Astrocyte (in vitro differentiated cells and primary cell): ENCODE results near the gene KLK12. TPM values are rescaled to one million over a fixed set of nuclear protein-coding genes. Genes with fewer than 3 reads are reported as not detected.

Experiments used
- DNase-seq: peaks from one replicate; pipeline ENCODE4 v3.0.0-alpha.2; 2010; ENCODE audit warnings: low read depth
- FAIRE-seq: peaks from 2 replicates; lab custom pipeline; 2011; peaks lifted over from hg19 to GRCh38; lab: Jason Lieb, UNC
- H2AFZ ChIP-seq: 2 replicates; pipeline ENCODE4 v1.6.0; 2012; ENCODE audit warnings: low read depth, low read length, inconsistent platforms
- H3K27ac ChIP-seq: 2 replicates; pipeline ENCODE4 v1.5.1; 2011; ENCODE audit warnings: low read depth, low read length, inconsistent platforms
- H3K27me3 ChIP-seq: 2 replicates; pipeline ENCODE4 v1.6.0; 2011; ENCODE audit warnings: low read length, inconsistent platforms; ENCODE audit not compliant: insufficient read depth
- H3K36me3 ChIP-seq: 2 replicates; pipeline ENCODE4 v1.5.1; 2011; ENCODE audit warnings: low read length, inconsistent platforms; ENCODE audit not compliant: insufficient read depth
- H3K4me1 ChIP-seq: 2 replicates; pipeline ENCODE4 v1.5.1; 2011; ENCODE audit warnings: low read length, inconsistent platforms; ENCODE audit not compliant: insufficient read depth
- H3K4me2 ChIP-seq: 2 replicates; pipeline ENCODE4 v1.6.0; 2012; ENCODE audit warnings: low read length, inconsistent platforms
- H3K4me3 ChIP-seq: 2 replicates; pipeline ENCODE4 v1.5.1; 2011; ENCODE audit warnings: low read depth, mild to moderate bottlenecking, low read length, inconsistent platforms; ENCODE audit not compliant: insufficient read depth
- H3K79me2 ChIP-seq: 2 replicates; pipeline ENCODE4 v1.6.0; 2012; ENCODE audit warnings: mild to moderate bottlenecking, low read length, inconsistent platforms; ENCODE audit not compliant: insufficient read depth
- H3K9ac ChIP-seq: 2 replicates; pipeline ENCODE4 v1.6.0; 2012; ENCODE audit warnings: mild to moderate bottlenecking, low read length, inconsistent platforms
- H3K9me3 ChIP-seq: 2 replicates; pipeline ENCODE4 v1.5.1; 2012; ENCODE audit warnings: low read depth, mild to moderate bottlenecking, low read length, inconsistent platforms; ENCODE audit not compliant: insufficient read depth
- H4K20me1 ChIP-seq: 2 replicates; pipeline ENCODE4 v1.6.0; 2012; ENCODE audit warnings: low read length, inconsistent platforms; ENCODE audit not compliant: insufficient read depth
- H3K27ac Mint-ChIP-seq: one replicate; pipeline ENCODE4 v1.8.0; 2021; ENCODE audit warnings: mild to moderate bottlenecking, mixed read lengths; ENCODE audit not compliant: unreplicated experiment
- H3K27me3 Mint-ChIP-seq: one replicate; pipeline ENCODE4 v1.8.0; 2021; ENCODE audit warnings: low read depth, mixed read lengths; ENCODE audit not compliant: unreplicated experiment
- H3K36me3 Mint-ChIP-seq: one replicate; pipeline ENCODE4 v1.8.0; 2021; ENCODE audit warnings: low read depth, mixed read lengths; ENCODE audit not compliant: unreplicated experiment
- H3K4me1 Mint-ChIP-seq: one replicate; pipeline ENCODE4 v1.8.0; 2021; ENCODE audit warnings: low read depth, mixed read lengths; ENCODE audit not compliant: unreplicated experiment
- H3K4me3 Mint-ChIP-seq: one replicate; pipeline ENCODE4 v1.8.0; 2021; ENCODE audit warnings: mild to moderate bottlenecking, moderate library complexity, mixed read lengths; ENCODE audit not compliant: unreplicated experiment
- H3K9me3 Mint-ChIP-seq: one replicate; pipeline ENCODE4 v1.8.0; 2021; ENCODE audit warnings: mild to moderate bottlenecking, mixed read lengths; ENCODE audit not compliant: unreplicated experiment
- EZH2 ChIP-seq: IDR thresholded peaks from 2 replicates; pipeline ENCODE4 v1.6.1; 2012; ENCODE audit warnings: mild to moderate bottlenecking, low read length, inconsistent platforms; ENCODE audit not compliant: insufficient read depth
- total RNA-seq: library from RNA; stranded (reverse); gene quantifications from 2 replicates; pipeline ENCODE4 v1.2.1, GENCODE V29; 2021
- TF ChIP-seq, protein P1 (sequence below): IDR thresholded peaks from 2 replicates; pipeline ENCODE4 v1.5.1; 2011; ENCODE audit warnings: low read depth, mild to moderate bottlenecking, inconsistent platforms, low read length, moderate library complexity; ENCODE audit not compliant: insufficient read depth

KLK12 gene
- total RNA-seq, 1 donor from 2014 or later: not detected

DNA sequence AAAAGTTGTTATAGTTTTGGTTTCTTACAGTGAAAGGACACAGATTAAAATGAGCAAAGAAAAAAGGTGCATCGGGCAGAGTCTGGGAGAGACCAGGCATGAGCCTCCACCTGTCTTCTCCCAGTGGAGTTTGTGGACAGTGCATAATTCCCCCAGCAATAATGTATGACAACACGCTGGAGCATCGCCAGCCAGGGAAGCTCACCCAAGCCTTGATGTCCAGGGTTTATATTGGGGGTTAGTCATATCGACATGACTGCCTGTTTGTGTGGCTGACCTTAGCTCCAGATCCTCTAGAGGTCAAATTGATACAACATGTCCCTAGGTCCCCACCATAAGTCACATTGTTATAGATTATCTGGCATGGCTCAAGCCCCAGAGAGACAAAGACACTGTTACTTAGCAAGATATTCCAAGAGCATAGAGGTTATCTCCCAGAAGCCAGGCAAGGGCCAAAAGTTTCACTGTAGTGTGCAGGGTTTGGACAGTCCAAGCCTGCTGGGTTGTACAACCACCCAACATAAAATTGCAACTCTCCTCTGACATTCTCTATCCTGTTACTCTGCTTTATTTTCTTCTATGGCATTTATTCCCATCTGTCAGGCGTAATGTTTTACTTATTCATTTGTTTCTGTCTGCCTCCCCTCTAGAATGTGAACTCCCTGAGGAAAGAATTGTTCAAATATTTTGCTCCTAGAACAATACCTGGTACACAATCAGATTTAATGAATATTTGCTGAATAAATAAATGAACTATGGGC lies 35.7 kb upstream of the KLK12 start:
- Mint-ChIP-seq H3K9me3 (peaks cover 14% of the 10 kb centered on the region), H3K27me3 (peaks cover 18% of the 10 kb centered on the region), H3K27ac (no peak overlapping the region), H3K4me3 (no peak overlapping the region), H3K4me1 (no peaks in the 10 kb centered on the region), H3K36me3 (no peaks in the 10 kb centered on the region)
- no peak for FAIRE-seq
- Histone ChIP-seq H3K36me3 (no peaks in the 10 kb centered on the region), H3K27ac (no peak overlapping the region), H3K9ac (no peak overlapping the region), H3K27me3 (no peaks in the 10 kb centered on the region), H3K4me2 (no peak overlapping the region), H4K20me1 (no peaks in the 10 kb centered on the region), H3K9me3 (no peaks in the 10 kb centered on the region), H3K4me1 (no peaks in the 10 kb centered on the region), H3K79me2 (no peaks in the 10 kb centered on the region), H2AFZ (no peak overlapping the region), H3K4me3 (no peak overlapping the region)
- TF ChIP-seq, protein P1, sequence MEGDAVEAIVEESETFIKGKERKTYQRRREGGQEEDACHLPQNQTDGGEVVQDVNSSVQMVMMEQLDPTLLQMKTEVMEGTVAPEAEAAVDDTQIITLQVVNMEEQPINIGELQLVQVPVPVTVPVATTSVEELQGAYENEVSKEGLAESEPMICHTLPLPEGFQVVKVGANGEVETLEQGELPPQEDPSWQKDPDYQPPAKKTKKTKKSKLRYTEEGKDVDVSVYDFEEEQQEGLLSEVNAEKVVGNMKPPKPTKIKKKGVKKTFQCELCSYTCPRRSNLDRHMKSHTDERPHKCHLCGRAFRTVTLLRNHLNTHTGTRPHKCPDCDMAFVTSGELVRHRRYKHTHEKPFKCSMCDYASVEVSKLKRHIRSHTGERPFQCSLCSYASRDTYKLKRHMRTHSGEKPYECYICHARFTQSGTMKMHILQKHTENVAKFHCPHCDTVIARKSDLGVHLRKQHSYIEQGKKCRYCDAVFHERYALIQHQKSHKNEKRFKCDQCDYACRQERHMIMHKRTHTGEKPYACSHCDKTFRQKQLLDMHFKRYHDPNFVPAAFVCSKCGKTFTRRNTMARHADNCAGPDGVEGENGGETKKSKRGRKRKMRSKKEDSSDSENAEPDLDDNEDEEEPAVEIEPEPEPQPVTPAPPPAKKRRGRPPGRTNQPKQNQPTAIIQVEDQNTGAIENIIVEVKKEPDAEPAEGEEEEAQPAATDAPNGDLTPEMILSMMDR: no peak
- TF ChIP-seq EZH2: no peak
- no peak for DNase-seq

DNA sequence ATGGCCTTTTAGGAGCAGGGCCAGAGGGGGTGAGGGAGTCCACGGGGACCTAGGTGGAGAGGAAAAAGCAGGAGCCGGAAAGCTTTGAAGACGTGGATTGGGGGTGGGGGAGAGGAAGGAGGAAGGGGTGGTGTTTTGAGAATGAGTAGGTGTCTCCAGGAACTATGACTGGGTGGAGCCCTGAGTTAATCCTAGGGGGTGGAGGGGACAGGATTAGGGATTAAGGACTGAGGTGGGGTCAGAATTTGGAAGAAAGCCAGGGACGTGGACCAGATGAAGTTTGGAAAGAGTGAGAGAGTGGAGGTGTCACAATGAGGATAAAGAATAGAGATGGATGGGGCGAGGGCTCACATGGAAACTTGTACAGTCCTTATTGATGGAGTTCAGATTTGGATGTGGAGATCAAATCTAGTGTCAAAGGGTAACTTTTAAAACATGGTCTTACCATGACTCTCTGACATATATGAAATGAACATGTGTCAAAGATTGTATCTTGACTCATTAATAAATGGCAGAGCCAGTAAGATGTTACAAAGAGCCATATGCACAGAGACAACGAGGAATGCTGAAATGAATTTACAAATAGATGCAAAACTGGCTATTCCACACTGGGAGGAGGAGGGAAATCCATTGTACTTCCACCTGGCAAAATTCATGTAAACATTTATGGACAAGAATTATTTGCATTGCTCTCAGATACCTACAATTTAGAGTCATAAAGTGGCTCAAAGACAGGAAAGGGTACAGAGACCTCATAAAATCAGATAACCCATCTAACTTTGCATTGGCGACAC lies 31.8 kb upstream of the KLK12 start:
- no peak overlapping the region for H3K4me3 Mint-ChIP-seq
- Histone ChIP-seq H4K20me1 (no peaks in the 10 kb centered on the region), H3K27ac (no peak overlapping the region), H3K36me3 (no peaks in the 10 kb centered on the region), H3K79me2 (no peaks in the 10 kb centered on the region), H2AFZ (no peak overlapping the region), H3K4me1 (no peaks in the 10 kb centered on the region), H3K4me2 (no peak overlapping the region), H3K27me3 (no peaks in the 10 kb centered on the region), H3K9ac (no peak overlapping the region), H3K4me3 (no peak overlapping the region), H3K9me3 (no peaks in the 10 kb centered on the region)
- no peak for TF ChIP-seq EZH2
- TF ChIP-seq, protein P1: no peak
- FAIRE-seq (no peak), DNase-seq (no peak)
- no peaks in the 10 kb centered on the region for H3K36me3 Mint-ChIP-seq
- H3K4me1 Mint-ChIP-seq: no peaks in the 10 kb centered on the region
- H3K27me3 Mint-ChIP-seq: peaks cover 28% of the 10 kb centered on the region
- peaks cover 8% of the 10 kb centered on the region for H3K9me3 Mint-ChIP-seq
- H3K27ac Mint-ChIP-seq: no peak overlapping the region
